Hepatocyte (in vitro differentiated cells): Measurements from ENCODE around the gene PLSCR1.

Experiments used
- EZH2 ChIP-seq: fragments of 200-600 bp; sonication (generic); IDR thresholded peaks from 2 replicates; pipeline ENCODE4 v1.6.1; 2016; ENCODE audit warnings: antibody characterized with exemption, mild to moderate bottlenecking, borderline replicate concordance
- TF ChIP-seq, protein P1 (sequence below): fragments of 200-600 bp; sonication (generic); IDR thresholded peaks from 2 replicates; pipeline ENCODE4 v1.5.1; 2016; ENCODE audit warnings: antibody characterized with exemption, mild to moderate bottlenecking; ENCODE audit not compliant: poor library complexity

DNA sequence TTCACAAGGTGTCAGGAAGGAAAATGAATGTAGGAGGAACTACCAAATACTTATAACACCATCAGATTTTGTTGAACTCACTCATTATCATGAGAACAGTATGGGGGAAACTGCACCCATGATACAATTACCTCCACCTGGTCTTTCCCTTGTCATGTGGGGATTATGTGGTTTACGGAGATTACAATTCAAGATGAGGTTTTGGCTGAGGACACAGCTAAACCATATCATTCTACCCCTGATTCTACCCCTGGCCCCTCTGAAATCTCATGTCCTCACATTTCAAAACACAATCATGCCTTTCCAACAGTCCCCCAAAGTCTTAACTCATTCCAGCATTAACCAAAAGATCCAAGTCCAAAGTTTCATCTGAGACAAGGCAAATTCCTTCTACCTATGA, 17.1 kb upstream of the PLSCR1 start:
- TF ChIP-seq EZH2: no peak
- TF ChIP-seq, protein P1, sequence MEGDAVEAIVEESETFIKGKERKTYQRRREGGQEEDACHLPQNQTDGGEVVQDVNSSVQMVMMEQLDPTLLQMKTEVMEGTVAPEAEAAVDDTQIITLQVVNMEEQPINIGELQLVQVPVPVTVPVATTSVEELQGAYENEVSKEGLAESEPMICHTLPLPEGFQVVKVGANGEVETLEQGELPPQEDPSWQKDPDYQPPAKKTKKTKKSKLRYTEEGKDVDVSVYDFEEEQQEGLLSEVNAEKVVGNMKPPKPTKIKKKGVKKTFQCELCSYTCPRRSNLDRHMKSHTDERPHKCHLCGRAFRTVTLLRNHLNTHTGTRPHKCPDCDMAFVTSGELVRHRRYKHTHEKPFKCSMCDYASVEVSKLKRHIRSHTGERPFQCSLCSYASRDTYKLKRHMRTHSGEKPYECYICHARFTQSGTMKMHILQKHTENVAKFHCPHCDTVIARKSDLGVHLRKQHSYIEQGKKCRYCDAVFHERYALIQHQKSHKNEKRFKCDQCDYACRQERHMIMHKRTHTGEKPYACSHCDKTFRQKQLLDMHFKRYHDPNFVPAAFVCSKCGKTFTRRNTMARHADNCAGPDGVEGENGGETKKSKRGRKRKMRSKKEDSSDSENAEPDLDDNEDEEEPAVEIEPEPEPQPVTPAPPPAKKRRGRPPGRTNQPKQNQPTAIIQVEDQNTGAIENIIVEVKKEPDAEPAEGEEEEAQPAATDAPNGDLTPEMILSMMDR: no peak
